Ishikawa (cell line): ENCODE results near the gene SLC39A13.

Experiments used
- CEBPB ChIP-seq: IDR thresholded peaks from 2 replicates; pipeline ENCODE4 v1.6.1; 2012
- CREB1 ChIP-seq: IDR thresholded peaks from 2 replicates; pipeline ENCODE4 v1.6.1; 2012; ENCODE audit warnings: low read depth
- EGR1 ChIP-seq: IDR thresholded peaks from 2 replicates; pipeline ENCODE4 v1.6.1; 2012
- EP300 ChIP-seq: IDR thresholded peaks from 2 replicates; pipeline ENCODE4 v1.6.1; 2012; ENCODE audit warnings: borderline replicate concordance
- FOXM1 ChIP-seq: IDR thresholded peaks from 2 replicates; pipeline ENCODE4 v1.6.1; 2012; ENCODE audit warnings: low read depth, borderline replicate concordance
- MAX ChIP-seq: IDR thresholded peaks from 2 replicates; pipeline ENCODE4 v1.6.1; 2012
- NFIC ChIP-seq: IDR thresholded peaks from 2 replicates; pipeline ENCODE4 v1.6.1; 2012
- RAD21 ChIP-seq: IDR thresholded peaks from 2 replicates; pipeline ENCODE4 v1.6.1; 2012; ENCODE audit warnings: low read depth
- TAF1 ChIP-seq: IDR thresholded peaks from 2 replicates; pipeline ENCODE4 v1.6.1; 2012; ENCODE audit warnings: low read depth, mild to moderate bottlenecking
- TCF12 ChIP-seq: IDR thresholded peaks from 2 replicates; pipeline ENCODE4 v1.6.1; 2012; ENCODE audit warnings: low read depth
- TEAD4 ChIP-seq: IDR thresholded peaks from 2 replicates; pipeline ENCODE4 v1.6.1; 2012
- YY1 ChIP-seq: IDR thresholded peaks from 2 replicates; pipeline ENCODE4 v1.6.1; 2012; ENCODE audit warnings: low read depth
- ZBTB7A ChIP-seq: IDR thresholded peaks from 2 replicates; pipeline ENCODE4 v1.6.1; 2012; ENCODE audit warnings: low read depth
- TF ChIP-seq, protein P1 (sequence below): IDR thresholded peaks from 2 replicates; pipeline ENCODE4 v1.6.1; 2012
- TF ChIP-seq, protein P2 (sequence below): IDR thresholded peaks from 2 replicates; pipeline ENCODE4 v1.6.1; 2012; ENCODE audit warnings: low read depth, mild to moderate bottlenecking

Gene SLC39A13

DNA sequence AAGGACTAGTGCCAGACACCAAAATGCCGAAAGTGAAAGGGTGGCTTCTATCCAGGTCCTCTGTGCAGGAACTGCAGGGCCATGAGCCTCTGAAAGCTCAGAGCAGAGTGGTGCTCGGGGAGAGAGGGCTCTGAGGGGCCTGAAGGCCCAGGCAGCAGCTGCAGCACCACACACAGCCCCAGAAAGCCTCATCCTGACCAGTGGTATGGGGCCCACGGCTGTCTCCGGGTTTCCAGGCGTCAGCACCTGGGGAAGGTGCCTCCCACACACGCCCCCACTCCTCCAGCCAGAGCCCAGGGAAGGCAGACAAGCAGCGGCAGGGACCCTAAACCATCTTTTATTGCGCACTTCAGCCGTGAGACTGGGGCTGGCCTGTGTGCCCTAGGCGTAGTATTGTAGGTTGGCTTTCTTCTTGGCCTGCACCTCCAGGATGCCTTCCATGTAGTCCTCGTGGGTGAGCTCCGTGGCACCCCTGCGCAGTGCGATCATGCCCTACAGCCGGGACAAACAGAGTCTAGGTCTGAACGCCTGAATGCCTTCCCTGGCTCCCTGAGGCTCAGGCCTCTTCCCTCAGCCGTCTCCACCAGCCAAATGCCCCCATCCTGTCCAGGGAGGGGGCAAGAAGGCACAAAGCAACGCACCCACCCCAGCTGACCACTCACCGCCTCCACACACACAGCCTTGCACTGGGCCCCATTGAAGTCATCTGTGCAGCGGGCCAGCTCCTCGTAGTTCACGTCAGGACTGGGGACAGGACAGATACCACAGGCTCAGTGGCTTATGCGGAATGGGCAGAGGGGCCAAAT, 10.3 kb downstream of the SLC39A13 start:
- TF ChIP-seq TCF12 (no peak), YY1 (no peak), EP300 (no peak)

- TF ChIP-seq TCF12 (no peak), MAX (no peak), EP300 (no peak), TAF1 (no peak), TEAD4 (no peak), FOXM1 (no peak), ZBTB7A (no peak), EGR1 (no peak), RAD21 (no peak), CREB1 (no peak), YY1 (no peak), CEBPB (no peak), NFIC (no peak)
- TF ChIP-seq, protein P1, sequence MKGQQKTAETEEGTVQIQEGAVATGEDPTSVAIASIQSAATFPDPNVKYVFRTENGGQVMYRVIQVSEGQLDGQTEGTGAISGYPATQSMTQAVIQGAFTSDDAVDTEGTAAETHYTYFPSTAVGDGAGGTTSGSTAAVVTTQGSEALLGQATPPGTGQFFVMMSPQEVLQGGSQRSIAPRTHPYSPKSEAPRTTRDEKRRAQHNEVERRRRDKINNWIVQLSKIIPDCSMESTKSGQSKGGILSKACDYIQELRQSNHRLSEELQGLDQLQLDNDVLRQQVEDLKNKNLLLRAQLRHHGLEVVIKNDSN, result no peak
- TF ChIP-seq, protein P2, sequence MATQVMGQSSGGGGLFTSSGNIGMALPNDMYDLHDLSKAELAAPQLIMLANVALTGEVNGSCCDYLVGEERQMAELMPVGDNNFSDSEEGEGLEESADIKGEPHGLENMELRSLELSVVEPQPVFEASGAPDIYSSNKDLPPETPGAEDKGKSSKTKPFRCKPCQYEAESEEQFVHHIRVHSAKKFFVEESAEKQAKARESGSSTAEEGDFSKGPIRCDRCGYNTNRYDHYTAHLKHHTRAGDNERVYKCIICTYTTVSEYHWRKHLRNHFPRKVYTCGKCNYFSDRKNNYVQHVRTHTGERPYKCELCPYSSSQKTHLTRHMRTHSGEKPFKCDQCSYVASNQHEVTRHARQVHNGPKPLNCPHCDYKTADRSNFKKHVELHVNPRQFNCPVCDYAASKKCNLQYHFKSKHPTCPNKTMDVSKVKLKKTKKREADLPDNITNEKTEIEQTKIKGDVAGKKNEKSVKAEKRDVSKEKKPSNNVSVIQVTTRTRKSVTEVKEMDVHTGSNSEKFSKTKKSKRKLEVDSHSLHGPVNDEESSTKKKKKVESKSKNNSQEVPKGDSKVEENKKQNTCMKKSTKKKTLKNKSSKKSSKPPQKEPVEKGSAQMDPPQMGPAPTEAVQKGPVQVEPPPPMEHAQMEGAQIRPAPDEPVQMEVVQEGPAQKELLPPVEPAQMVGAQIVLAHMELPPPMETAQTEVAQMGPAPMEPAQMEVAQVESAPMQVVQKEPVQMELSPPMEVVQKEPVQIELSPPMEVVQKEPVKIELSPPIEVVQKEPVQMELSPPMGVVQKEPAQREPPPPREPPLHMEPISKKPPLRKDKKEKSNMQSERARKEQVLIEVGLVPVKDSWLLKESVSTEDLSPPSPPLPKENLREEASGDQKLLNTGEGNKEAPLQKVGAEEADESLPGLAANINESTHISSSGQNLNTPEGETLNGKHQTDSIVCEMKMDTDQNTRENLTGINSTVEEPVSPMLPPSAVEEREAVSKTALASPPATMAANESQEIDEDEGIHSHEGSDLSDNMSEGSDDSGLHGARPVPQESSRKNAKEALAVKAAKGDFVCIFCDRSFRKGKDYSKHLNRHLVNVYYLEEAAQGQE, result no peak
Measured at GRCh38 chr11:47425611-47426010, 17.2 kb downstream of the SLC39A13 start.

DNA sequence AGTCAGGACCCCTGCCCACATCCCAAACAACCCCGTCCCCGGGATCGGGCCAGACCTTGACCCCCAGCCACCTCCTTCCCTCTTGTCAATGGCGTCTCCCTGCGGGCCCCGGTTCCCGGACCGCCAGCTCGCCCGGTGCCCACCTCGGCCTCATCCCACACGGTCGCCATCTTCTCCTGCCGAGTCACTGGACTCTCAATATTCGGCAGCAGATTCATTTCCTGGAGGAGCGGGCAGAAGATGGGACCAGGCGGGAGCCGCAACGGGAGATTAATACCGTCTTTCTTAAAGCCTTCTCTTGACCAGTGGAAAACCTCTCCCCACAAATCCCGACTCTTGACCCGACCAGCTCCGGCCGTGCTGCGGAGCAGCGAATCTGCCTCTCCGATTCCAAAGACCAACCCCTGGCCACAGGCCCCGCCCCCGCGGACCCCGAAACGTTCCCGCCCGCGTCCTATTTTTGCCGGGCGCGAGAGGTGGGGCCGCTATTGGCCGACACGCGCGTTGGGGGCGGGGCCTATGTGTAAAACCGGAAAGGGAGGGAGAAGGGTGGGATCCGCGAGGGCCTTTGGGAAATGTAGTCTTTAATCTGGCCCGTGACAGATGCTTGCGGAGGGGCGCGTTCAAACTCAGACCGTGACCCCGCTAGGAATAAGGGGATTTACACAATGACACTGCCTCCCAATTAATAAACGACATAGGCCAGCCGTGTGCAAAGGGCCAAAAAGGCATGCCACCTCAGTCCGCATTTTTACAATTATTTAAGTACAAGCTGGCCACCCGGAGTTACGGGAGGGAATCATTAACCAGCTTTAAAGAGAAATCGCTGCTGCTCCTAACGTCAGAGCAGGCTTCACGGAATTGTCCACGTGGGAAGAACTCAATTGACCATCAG, 17.9 kb downstream of the SLC39A13 start, which contains the start of gene PSMC3:
Gene PSMC3 (minus strand): TSS at position 378 of the 895 bp plus-strand sequence. CDS start 160 bp downstream, at position 218.
- peak; percentile 95 for TF ChIP-seq YY1
- TF ChIP-seq, protein P2, result no peak
- no peak for TF ChIP-seq CEBPB
- TF ChIP-seq MAX, result peak; percentile 90
- TF ChIP-seq NFIC, result no peak
- TF ChIP-seq, protein P1, result peak; percentile 54; the same call in 1 of the 2 replicates
- no peak for TF ChIP-seq TCF12
- peak; percentile 76 for TF ChIP-seq FOXM1
- TF ChIP-seq EGR1, result peak; percentile 12; the same call in 1 of the 2 replicates
- TF ChIP-seq TAF1, result peak; percentile 99
- no peak for TF ChIP-seq TEAD4
- TF ChIP-seq CREB1, result no peak; the same call in 1 of the 2 replicates
- TF ChIP-seq RAD21, result no peak
- peak; percentile 34; the same call in 1 of the 2 replicates for TF ChIP-seq ZBTB7A
- TF ChIP-seq EP300, result peak; percentile 70

DNA sequence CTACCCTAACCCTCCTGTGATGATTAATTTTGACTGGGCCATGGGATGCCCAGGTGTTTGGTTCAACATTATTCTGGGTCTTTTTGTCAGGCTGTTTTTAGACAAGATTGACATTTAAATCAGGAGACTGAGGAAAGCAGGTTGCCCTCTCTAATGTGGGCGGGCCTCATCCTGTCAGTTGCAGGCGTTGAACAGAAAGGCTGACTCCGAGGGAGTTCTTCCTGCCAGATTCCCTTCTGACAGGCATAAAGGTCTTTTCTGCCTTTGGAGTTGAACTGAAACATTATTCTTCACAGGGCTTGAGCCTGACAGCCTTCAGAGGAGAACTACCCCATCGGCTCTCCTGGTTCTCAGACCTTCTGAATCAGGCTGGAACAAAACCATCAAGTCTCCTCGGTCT, 22.1 kb downstream of the SLC39A13 start:
- TF ChIP-seq CREB1, result no peak

GRCh38 chr11:47431356-47432083, 23.1 kb downstream of the SLC39A13 start:
- TF ChIP-seq MAX, result no peak
- TF ChIP-seq EP300, result no peak
- TF ChIP-seq, protein P1, result no peak
- TF ChIP-seq TEAD4, result no peak
- no peak for TF ChIP-seq EGR1
- no peak for TF ChIP-seq TAF1
- TF ChIP-seq YY1, result no peak
